ENCODE results near the gene ACTG2. TPM values are rescaled to one million over a fixed set of nuclear protein-coding genes. Genes with fewer than 3 reads are reported as not detected.
"Not testable (repeated sequence)": the region's sequence is repeated elsewhere in the genome, so short reads cannot be mapped to it uniquely, and the experiment has no call there.

ACTG2 gene
- total RNA-seq, 2 experiments from 2014 or later: not detected

DNA sequence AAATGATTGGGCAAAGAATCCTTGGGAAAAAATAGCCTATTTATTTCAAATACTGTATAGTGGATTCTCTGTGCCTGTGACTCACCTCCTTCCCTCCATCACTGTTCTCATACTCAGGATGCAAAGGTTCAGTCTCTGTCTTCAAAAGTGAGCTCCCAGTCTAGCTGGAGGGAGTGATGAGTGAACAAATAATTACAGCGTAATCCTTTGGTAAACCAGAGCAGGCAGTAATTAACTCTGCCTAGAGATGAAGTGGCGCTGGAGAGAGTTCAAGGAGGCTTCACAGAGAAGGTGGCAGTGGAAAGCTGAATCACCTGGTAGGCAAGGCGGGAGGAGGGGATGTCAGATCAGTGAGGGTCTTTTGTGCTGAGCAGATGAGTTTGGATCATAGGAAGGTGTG lies 40.4 kb downstream of the ACTG2 start:
- Mint-ChIP-seq H3K27me3 (no peaks in the 10 kb centered on the region), H3K4me1 (peaks cover 75% of the 10 kb centered on the region), H3K9me3 (no peaks in the 10 kb centered on the region), H3K27ac (no peak overlapping the region), H3K36me3 (ENCODE audit: low read depth) (peaks cover 73% of the 10 kb centered on the region), H3K4me3 (no peak overlapping the region)
- no peak for DNase-seq
- ChIA-PET POLR2A (interaction anchor here (1.0 to 2.0 kb wide), 3 partner anchors 37 to 245 kb away, joined by 3 to 7 read pairs (median 3); no protein-coding TSS in a partner anchor), CTCF (no interaction called here)

DNA sequence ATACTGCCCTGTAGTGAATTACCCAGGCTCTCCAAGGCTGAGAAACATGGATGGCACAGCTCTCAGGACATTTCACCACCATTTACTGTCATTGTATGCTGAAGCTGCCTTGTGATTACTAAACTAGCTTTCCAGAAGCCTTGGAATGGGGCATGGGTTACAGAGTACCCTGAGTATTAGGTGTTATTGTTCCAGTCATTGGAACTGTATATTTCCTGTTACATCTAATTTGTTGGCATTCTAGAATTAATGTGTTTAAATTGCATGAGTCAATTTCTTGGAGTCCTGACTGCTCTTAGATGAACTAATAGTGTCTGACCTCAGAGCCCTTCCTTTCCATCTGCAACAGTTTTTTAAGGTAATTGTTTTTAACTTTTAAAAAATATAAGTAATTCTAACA lies 42.8 kb downstream of the ACTG2 start:
- Mint-ChIP-seq H3K27me3 (no peaks in the 10 kb centered on the region), H3K4me3 (no peak overlapping the region), H3K4me1 (peaks cover 71% of the 10 kb centered on the region), H3K36me3 (ENCODE audit: low read depth) (peaks cover 73% of the 10 kb centered on the region), H3K9me3 (no peaks in the 10 kb centered on the region), H3K27ac (no peak overlapping the region)
- POLR2A ChIA-PET: no interaction called here
- CTCF ChIA-PET: no interaction called here
- DNase-seq: no peak

- ChIA-PET CTCF (interaction anchor here (1.2 to 2.5 kb wide), 2 partner anchors 110 to 208 kb away, joined by 3 to 9 read pairs; partner anchors contain the start of gene STAMBP), POLR2A (interaction anchor here (3.4 kb wide), 1 partner anchor 10 kb away, joined by 20 read pairs; the partner anchor contains the start of gene DGUOK)
- no peak overlapping the region for H3K4me3 Mint-ChIP-seq
- H3K27me3 Mint-ChIP-seq: no peaks in the 10 kb centered on the region
- H3K9me3 Mint-ChIP-seq: no peaks in the 10 kb centered on the region
- peaks cover 58% of the 10 kb centered on the region for H3K4me1 Mint-ChIP-seq
- DNase-seq: no peak
- H3K36me3 Mint-ChIP-seq (ENCODE audit: low read depth): peaks cover 69% of the 10 kb centered on the region
- no peak overlapping the region for H3K27ac Mint-ChIP-seq
Observed at GRCh38 chr2:73937103-73937885, 44.5 kb downstream of the ACTG2 start.

GRCh38 chr2:73937899-73938298 lies 45.1 kb downstream of the ACTG2 start:
- no peak for DNase-seq
- Mint-ChIP-seq H3K36me3 (ENCODE audit: low read depth) (peaks cover 69% of the 10 kb centered on the region), H3K4me1 (peaks cover 56% of the 10 kb centered on the region), H3K27ac (no peak overlapping the region), H3K27me3 (no peaks in the 10 kb centered on the region), H3K9me3 (no peaks in the 10 kb centered on the region), H3K4me3 (no peak overlapping the region)
- POLR2A ChIA-PET: interaction anchor here (1.7 to 3.4 kb wide), 3 partner anchors 8 to 42 kb away, joined by 6 to 20 read pairs (median 7); partner anchors contain the start of gene DGUOK
- CTCF ChIA-PET: interaction anchor here (1.2 to 2.5 kb wide), 2 partner anchors 110 to 207 kb away, joined by 3 to 9 read pairs; partner anchors contain the start of gene STAMBP

DNA sequence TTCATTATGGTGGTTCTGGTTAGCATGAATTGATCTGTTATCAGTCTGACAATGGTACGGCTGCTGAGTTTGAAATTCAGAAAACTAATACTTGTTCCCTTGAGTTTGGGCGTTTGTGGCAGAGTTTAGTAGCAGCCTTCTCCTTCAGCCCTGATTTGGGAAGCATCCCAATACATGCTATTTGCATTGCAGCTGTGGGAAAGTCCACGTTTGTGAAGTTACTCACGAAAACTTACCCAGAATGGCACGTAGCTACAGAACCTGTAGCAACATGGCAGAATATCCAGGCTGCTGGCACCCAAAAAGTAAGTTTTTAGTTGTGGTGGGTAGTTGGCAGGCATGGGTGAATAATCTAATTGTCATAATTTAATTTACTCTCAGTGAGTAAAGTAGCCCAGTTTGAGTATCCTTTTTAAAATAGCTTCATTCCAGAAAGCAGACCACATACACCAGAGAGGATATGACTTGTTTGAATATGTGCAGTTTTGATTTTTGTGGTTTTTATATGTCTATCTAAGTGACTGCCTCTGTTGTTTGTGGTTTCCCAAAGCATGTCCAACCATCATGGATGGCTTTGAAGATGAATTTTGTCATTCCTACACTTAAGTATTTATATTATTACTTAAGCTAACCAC lies 46.0 kb downstream of the ACTG2 start:
- CTCF ChIA-PET: interaction anchor here (0.6 to 2.5 kb wide), 5 partner anchors 26 to 272 kb away, joined by 3 to 9 read pairs (median 3); partner anchors contain the start of genes MOB1A and STAMBP
- Mint-ChIP-seq H3K36me3 (ENCODE audit: low read depth) (peaks cover 66% of the 10 kb centered on the region), H3K9me3 (no peaks in the 10 kb centered on the region), H3K27ac (no peak overlapping the region), H3K4me3 (no peak overlapping the region), H3K27me3 (no peaks in the 10 kb centered on the region), H3K4me1 (peaks cover 50% of the 10 kb centered on the region)
- POLR2A ChIA-PET: interaction anchor here (1.0 to 3.4 kb wide), 7 partner anchors 9 to 182 kb away, joined by 3 to 20 read pairs (median 6); partner anchors contain the start of gene DGUOK
- no peak for DNase-seq

DNA sequence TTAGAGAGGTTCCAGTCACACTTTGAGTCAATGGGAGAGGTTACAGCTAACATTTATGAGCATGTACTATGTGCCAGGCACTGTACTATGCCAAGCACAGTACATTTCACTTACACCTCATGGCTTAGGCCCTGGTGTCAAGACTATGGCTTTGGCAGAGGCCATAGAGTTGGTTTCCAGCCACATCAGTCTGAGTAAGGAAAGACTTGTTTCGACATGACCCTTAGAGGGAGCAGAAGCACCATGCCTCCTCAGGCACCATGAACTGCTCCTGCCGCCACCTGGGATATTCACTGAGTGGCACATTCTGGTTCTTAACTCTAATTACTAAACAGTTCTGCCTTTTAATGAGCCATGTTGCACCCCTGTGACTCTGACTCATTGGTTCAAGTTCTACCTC lies 46.6 kb downstream of the ACTG2 start:
- H3K36me3 Mint-ChIP-seq (ENCODE audit: low read depth): peaks cover 66% of the 10 kb centered on the region
- POLR2A ChIA-PET: interaction anchor here (1.0 to 3.4 kb wide), 7 partner anchors 9 to 181 kb away, joined by 3 to 20 read pairs (median 6); partner anchors contain the start of gene DGUOK
- CTCF ChIA-PET: interaction anchor here (1.0 to 2.5 kb wide), 4 partner anchors 25 to 239 kb away, joined by 3 to 9 read pairs (median 4); partner anchors contain the start of genes MOB1A and STAMBP
- no peak overlapping the region for H3K27ac Mint-ChIP-seq
- H3K9me3 Mint-ChIP-seq: no peaks in the 10 kb centered on the region
- no peak overlapping the region for H3K4me3 Mint-ChIP-seq
- no peak for DNase-seq
- peaks cover 53% of the 10 kb centered on the region for H3K4me1 Mint-ChIP-seq
- no peaks in the 10 kb centered on the region for H3K27me3 Mint-ChIP-seq

DNA sequence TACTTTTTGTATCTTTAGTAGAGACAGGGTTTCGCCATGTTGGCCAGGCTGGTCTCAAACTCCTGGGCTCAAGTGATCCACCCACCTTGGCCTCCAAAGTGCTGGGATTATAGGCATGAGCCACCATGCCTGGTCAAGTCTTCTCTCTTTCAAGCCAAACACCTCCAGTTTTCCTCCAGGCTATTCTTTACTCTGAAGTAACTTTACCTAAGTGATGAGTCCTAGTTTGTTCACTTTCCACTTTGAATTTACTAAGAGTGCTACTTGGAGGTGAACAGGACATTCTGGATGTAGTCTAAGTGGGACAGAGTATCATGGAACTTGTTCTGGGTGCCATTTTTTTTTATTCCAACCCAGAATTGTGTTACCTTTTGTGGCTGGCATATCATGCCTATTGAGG lies 47.3 kb downstream of the ACTG2 start:
- CTCF ChIA-PET, POLR2A ChIA-PET, DNase-seq, H3K4me3 Mint-ChIP-seq, H3K27ac Mint-ChIP-seq, H3K27me3 Mint-ChIP-seq, H3K9me3 Mint-ChIP-seq: not testable (repeated sequence)
- Mint-ChIP-seq H3K36me3 (ENCODE audit: low read depth) (peaks cover 72% of the 10 kb centered on the region), H3K4me1 (peaks cover 58% of the 10 kb centered on the region)

DNA sequence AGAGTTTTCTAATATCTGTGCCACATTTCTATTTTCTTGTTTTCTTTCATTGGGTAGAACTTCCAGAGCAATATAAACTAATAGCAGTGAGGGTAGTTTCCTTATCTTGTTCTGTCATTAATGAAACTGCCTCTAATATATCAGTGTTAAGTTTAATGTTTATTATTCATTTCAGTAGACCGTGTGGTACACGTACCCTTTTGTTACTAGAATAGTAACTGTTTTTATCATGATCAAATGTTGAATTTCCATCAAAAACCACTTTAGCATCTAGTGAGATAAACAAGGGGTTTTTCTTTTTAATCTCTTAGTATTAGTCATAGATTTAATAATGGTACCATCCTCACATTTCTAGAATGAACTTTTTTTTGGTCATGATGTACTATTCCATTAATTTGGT lies 49.9 kb downstream of the ACTG2 start:
- peaks cover 72% of the 10 kb centered on the region for H3K36me3 Mint-ChIP-seq (ENCODE audit: low read depth)
- no peak overlapping the region for H3K27ac Mint-ChIP-seq
- DNase-seq: no peak

DNA sequence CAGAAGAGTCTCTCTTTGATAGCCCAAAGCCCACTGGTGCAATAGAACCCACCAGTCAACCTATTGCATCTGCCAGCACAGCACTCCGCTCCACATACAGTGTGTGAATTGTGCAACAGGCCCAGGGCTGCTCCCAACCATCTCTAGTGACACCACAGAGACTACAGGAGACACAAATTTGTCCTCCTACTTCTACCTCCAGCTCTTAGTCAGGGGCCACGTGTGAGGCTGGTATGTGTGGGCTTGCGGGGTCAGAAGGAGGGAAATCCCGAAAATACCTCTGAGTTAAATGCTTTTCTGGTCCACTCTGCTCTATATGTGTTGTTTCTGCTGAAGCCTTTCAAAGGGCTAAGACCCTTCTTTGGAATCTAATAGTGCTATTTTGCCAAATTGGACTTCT lies 51.9 kb downstream of the ACTG2 start:
- ChIA-PET CTCF (no interaction called here), POLR2A (interaction anchor here (1.3 to 2.2 kb wide), 2 partner anchors 18 to 26 kb away, joined by 3 to 6 read pairs; partner anchors contain the start of gene DGUOK)
- H3K36me3 Mint-ChIP-seq (ENCODE audit: low read depth): peaks cover 73% of the 10 kb centered on the region
- H3K27ac Mint-ChIP-seq: no peak overlapping the region
- H3K4me3 Mint-ChIP-seq: no peak overlapping the region
- DNase-seq: no peak
- H3K4me1 Mint-ChIP-seq: peaks cover 47% of the 10 kb centered on the region
- H3K9me3 Mint-ChIP-seq: no peaks in the 10 kb centered on the region
- H3K27me3 Mint-ChIP-seq: no peaks in the 10 kb centered on the region

More for the DNA sequence above, 49.9 kb downstream of the ACTG2 start:
- H3K9me3 Mint-ChIP-seq: no peaks in the 10 kb centered on the region
- no peak overlapping the region for H3K4me3 Mint-ChIP-seq
- CTCF ChIA-PET: no interaction called here
- H3K4me1 Mint-ChIP-seq: peaks cover 47% of the 10 kb centered on the region
- H3K27me3 Mint-ChIP-seq: no peaks in the 10 kb centered on the region
- POLR2A ChIA-PET: no interaction called here

DNA sequence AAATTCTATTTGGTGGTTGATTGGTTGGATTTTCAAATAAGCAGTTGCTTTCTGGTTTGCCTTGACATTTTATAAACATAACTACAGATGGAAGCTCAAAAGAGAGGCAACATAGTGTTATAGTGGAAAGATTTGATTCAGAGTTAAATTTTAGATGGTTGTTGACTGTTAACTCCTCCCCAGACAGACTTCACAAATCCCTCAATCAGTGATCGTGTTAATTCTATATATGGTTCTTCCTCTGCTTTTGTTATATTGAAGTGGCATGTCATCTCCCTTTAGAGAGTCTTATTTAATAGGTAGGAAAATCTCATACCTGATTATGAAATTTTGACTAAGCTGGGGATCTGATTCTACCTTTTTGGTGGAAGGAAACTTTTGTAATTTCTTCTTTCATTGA lies 53.4 kb downstream of the ACTG2 start:
- Mint-ChIP-seq H3K9me3 (no peaks in the 10 kb centered on the region), H3K27me3 (no peaks in the 10 kb centered on the region), H3K4me3 (no peak overlapping the region), H3K4me1 (peaks cover 52% of the 10 kb centered on the region), H3K36me3 (ENCODE audit: low read depth) (peaks cover 70% of the 10 kb centered on the region), H3K27ac (no peak overlapping the region)
- ChIA-PET CTCF (no interaction called here), POLR2A (interaction anchor here (0.9 to 1.3 kb wide), 2 partner anchors 24 to 232 kb away, joined by 3 read pairs; no protein-coding TSS in a partner anchor)
- no peak for DNase-seq

DNA sequence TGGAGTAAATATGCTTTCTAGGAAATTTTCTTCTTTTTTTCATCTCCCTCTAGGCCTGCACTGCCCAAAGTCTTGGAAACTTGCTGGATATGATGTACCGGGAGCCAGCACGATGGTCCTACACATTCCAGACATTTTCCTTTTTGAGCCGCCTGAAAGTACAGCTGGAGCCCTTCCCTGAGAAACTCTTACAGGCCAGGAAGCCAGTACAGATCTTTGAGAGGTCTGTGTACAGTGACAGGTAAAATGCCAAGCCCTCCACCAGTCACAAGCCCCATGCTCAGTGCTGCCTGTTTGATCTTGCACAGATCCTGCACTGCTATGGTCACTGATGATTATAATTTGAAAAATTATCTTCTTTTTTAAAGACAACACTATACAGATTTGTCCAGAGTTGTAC lies 53.9 kb downstream of the ACTG2 start:
- H3K27me3 Mint-ChIP-seq: no peaks in the 10 kb centered on the region
- ChIA-PET CTCF (no interaction called here), POLR2A (no interaction called here)
- H3K4me1 Mint-ChIP-seq: peaks cover 56% of the 10 kb centered on the region
- no peaks in the 10 kb centered on the region for H3K9me3 Mint-ChIP-seq
- no peak for DNase-seq
- H3K4me3 Mint-ChIP-seq: no peak overlapping the region
- H3K27ac Mint-ChIP-seq: no peak overlapping the region
- H3K36me3 Mint-ChIP-seq (ENCODE audit: low read depth): peaks cover 73% of the 10 kb centered on the region

- Mint-ChIP-seq H3K9me3 (no peaks in the 10 kb centered on the region), H3K4me3 (no peak overlapping the region), H3K4me1 (peaks cover 64% of the 10 kb centered on the region), H3K27me3 (no peaks in the 10 kb centered on the region), H3K36me3 (ENCODE audit: low read depth) (peaks cover 77% of the 10 kb centered on the region), H3K27ac (no peak overlapping the region)
- POLR2A ChIA-PET: interaction anchor here (1.3 kb wide), 1 partner anchor 9 kb away, joined by 5 read pairs; no protein-coding TSS in a partner anchor
- DNase-seq: no peak
- CTCF ChIA-PET: interaction anchor here (1.6 kb wide), 1 partner anchor 119 kb away, joined by 3 read pairs; the partner anchor contains the start of gene STAMBP
Observed at GRCh38 chr2:73947412-73948018, 54.7 kb downstream of the ACTG2 start.

Data from activated CD4-positive, alpha-beta memory T cell treated with anti-CD3 and anti-CD28 coated beads, Interleukin-2, amount 10 ng/mL, durations not matched to agents 7 days and 5 days (primary cell).